ENCODE results near the gene ZNF548.
"Not testable (repeated sequence)": the region's sequence is repeated elsewhere in the genome, so short reads cannot be mapped to it uniquely, and the experiment has no call there.

Gene ZNF548

GRCh38 chr19:57389730-57390598 lies at the start of gene ZNF548:
ZNF548 (plus strand) TSS chr19:57389854; CDS start chr19:57390100, 246 bp downstream.
- DNase-seq (ENCODE audit: low read depth in 2 of 2) = peak; percentile 97 to 98

GRCh38 chr19:57342582-57342981 lies 47.1 kb upstream of the ZNF548 start:
- DNase-seq (ENCODE audit: low read depth in 2 of 2) = no peak

- DNase-seq (ENCODE audit: low read depth in 2 of 2) = no peak
Observed at GRCh38 chr19:57348136-57348535, 41.5 kb upstream of the ZNF548 start.

GRCh38 chr19:57350877-57351805 lies 38.5 kb upstream of the ZNF548 start, which contains the start of gene ZNF304:
ZNF304 (plus strand) TSS chr19:57351271; CDS start chr19:57351665, 394 bp downstream.
- DNase-seq (ENCODE audit: low read depth in 2 of 2) = peak; percentile 70 to 75

- no peak for DNase-seq (ENCODE audit: low read depth in 2 of 2)
Observed at GRCh38 chr19:57351867-57352266, 37.8 kb upstream of the ZNF548 start.

- DNase-seq (ENCODE audit: low read depth in 2 of 2) = no peak
Observed at GRCh38 chr19:57355916-57356315, 33.7 kb upstream of the ZNF548 start.

GRCh38 chr19:57357406-57357805 lies 32.2 kb upstream of the ZNF548 start:
- DNase-seq (ENCODE audit: low read depth in 2 of 2) = no peak

GRCh38 chr19:57359300-57359699 lies 30.4 kb upstream of the ZNF548 start:
- no peak for DNase-seq (ENCODE audit: low read depth in 2 of 2)

GRCh38 chr19:57362419-57362818 lies 27.2 kb upstream of the ZNF548 start:
- DNase-seq (ENCODE audit: low read depth in 2 of 2) = no peak

GRCh38 chr19:57362997-57363687 lies 26.5 kb upstream of the ZNF548 start, which contains the start of the genes TRAPPC2B and ZNF547:
TRAPPC2B (plus strand) TSS chr19:57363551; CDS start chr19:57364834, 1,283 bp downstream.
ZNF547 (plus strand) TSS chr19:57363551; CDS start chr19:57368556, 5,005 bp downstream.
- peak; percentile 97 to 98 for DNase-seq (ENCODE audit: low read depth in 2 of 2)

GRCh38 chr19:57363688-57364181 lies 25.9 kb upstream of the ZNF548 start:
- DNase-seq (ENCODE audit: low read depth in 2 of 2) = no peak

- no peak for DNase-seq (ENCODE audit: low read depth in 2 of 2)
Observed at GRCh38 chr19:57366776-57367175, 22.9 kb upstream of the ZNF548 start.

GRCh38 chr19:57374179-57374578 lies 15.5 kb upstream of the ZNF548 start:
- DNase-seq (ENCODE audit: low read depth in 2 of 2) = no peak

GRCh38 chr19:57374647-57375046 lies 15.0 kb upstream of the ZNF548 start:
- DNase-seq (ENCODE audit: low read depth in 2 of 2) = not testable (repeated sequence)

- DNase-seq (ENCODE audit: low read depth in 2 of 2) = no peak
Observed at GRCh38 chr19:57376151-57376550, 13.5 kb upstream of the ZNF548 start.

- DNase-seq (ENCODE audit: low read depth in 2 of 2) = no peak
Observed at GRCh38 chr19:57377498-57378146, 12.0 kb upstream of the ZNF548 start.

GRCh38 chr19:57380923-57381322 lies 8.7 kb upstream of the ZNF548 start:
- no peak for DNase-seq (ENCODE audit: low read depth in 2 of 2)

- no peak for DNase-seq (ENCODE audit: low read depth in 2 of 2)
Observed at GRCh38 chr19:57382806-57383488, 6.7 kb upstream of the ZNF548 start.

- no peak for DNase-seq (ENCODE audit: low read depth in 2 of 2)
Observed at GRCh38 chr19:57389194-57389729, 392 bp upstream of the ZNF548 start.

- no peak for DNase-seq (ENCODE audit: low read depth in 2 of 2)
Observed at GRCh38 chr19:57395710-57396109, 6.1 kb downstream of the ZNF548 start.

Measured in stimulated activated CD8-positive, alpha-beta memory T cell treated with anti-CD3 and anti-CD28 coated beads, Interleukin-15, amount 100 ng/mL, for 4 hours (primary cell).